Ramos (cell line): ENCODE data around the gene BLACAT1.

Source experiments
- in situ Hi-C: fragments of 300-500 bp; cut with MboI; formaldehyde crosslinking; loops from one replicate; pipeline ENCODE4 v1.14.3; 2022; ENCODE audit warnings: low sequenced_read_pairs; ENCODE audit not compliant: unreplicated experiment

BLACAT1 gene

GRCh38 chr1:205455581-205456382, at the start of gene BLACAT1:
TSS of gene BLACAT1 (minus strand) at chr1:205456045.
- in situ Hi-C loops, result no loop called here

GRCh38 chr1:205505076-205505729, 49.4 kb upstream of the BLACAT1 start:
- in situ Hi-C loops, result no loop called here

GRCh38 chr1:205504311-205505075, 48.6 kb upstream of the BLACAT1 start, which contains the start of gene CDK18:
TSS of gene CDK18 (plus strand) at chr1:205504669. CDS start at chr1:205523168, 18,499 bp downstream.
- in situ Hi-C loops, result no loop called here

- in situ Hi-C loops, result no loop called here
Observed at GRCh38 chr1:205502992-205503391, 47.1 kb upstream of the BLACAT1 start.

- in situ Hi-C loops, result no loop called here
Observed at GRCh38 chr1:205502111-205502810, 46.4 kb upstream of the BLACAT1 start.

- in situ Hi-C loops, result no loop called here
Observed at GRCh38 chr1:205500240-205501233, 44.7 kb upstream of the BLACAT1 start.

- in situ Hi-C loops, result no loop called here
Observed at GRCh38 chr1:205499789-205500188, 43.9 kb upstream of the BLACAT1 start.

- in situ Hi-C loops, result no loop called here
Observed at GRCh38 chr1:205497351-205497750, 41.5 kb upstream of the BLACAT1 start.

- in situ Hi-C loops, result no loop called here
Observed at GRCh38 chr1:205496661-205497060, 40.8 kb upstream of the BLACAT1 start.

- in situ Hi-C loops, result no loop called here
Observed at GRCh38 chr1:205495237-205495823, 39.5 kb upstream of the BLACAT1 start.

- in situ Hi-C loops, result no loop called here
Observed at GRCh38 chr1:205494115-205494514, 38.3 kb upstream of the BLACAT1 start.

GRCh38 chr1:205493241-205494085, 37.6 kb upstream of the BLACAT1 start:
- in situ Hi-C loops, result no loop called here

- in situ Hi-C loops, result no loop called here
Observed at GRCh38 chr1:205492774-205493173, 36.9 kb upstream of the BLACAT1 start.

- in situ Hi-C loops, result no loop called here
Observed at GRCh38 chr1:205492201-205492667, 36.4 kb upstream of the BLACAT1 start.

- in situ Hi-C loops, result no loop called here
Observed at GRCh38 chr1:205491794-205492193, 35.9 kb upstream of the BLACAT1 start.

- in situ Hi-C loops, result loop anchor here (5.0 kb wide), 1 partner anchor 91 kb away; no protein-coding TSS in a partner anchor
Observed at GRCh38 chr1:205488074-205488723, 32.4 kb upstream of the BLACAT1 start.

GRCh38 chr1:205486258-205486657, 30.4 kb upstream of the BLACAT1 start:
- in situ Hi-C loops, result loop anchor here (5.0 kb wide), 1 partner anchor 89 kb away; no protein-coding TSS in a partner anchor
